Cardiac septum (tissue), 1 donor: Measurements from ENCODE around the gene PRR30. TPM values are rescaled to one million over a fixed set of nuclear protein-coding genes. Genes with fewer than 3 reads are reported as not detected.

Source experiments
- DNase-seq: peaks from one replicate; pipeline ENCODE4 v3.0.0-alpha.2; 2020; ENCODE audit warnings: low spot score
- intact Hi-C: fragments of 100-400 bp; cut with DNase I; formaldehyde crosslinking; loops from one replicate; pipeline ENCODE4 v1.14.0; 2022
- total RNA-seq: library from RNA; stranded (reverse); fragmentation: NEBNext Ultra II Directional; extraction: Animal tissue kit (Norgen Biotek cat#: 25700); gene quantifications from one replicate; pipeline ENCODE4 v1.2.1, GENCODE V29; 2021
- donor health status: DM: no; HTN: no; CAD: no.

PRR30 gene
- total RNA-seq, 1 donor from 2014 or later, result not detected

DNA sequence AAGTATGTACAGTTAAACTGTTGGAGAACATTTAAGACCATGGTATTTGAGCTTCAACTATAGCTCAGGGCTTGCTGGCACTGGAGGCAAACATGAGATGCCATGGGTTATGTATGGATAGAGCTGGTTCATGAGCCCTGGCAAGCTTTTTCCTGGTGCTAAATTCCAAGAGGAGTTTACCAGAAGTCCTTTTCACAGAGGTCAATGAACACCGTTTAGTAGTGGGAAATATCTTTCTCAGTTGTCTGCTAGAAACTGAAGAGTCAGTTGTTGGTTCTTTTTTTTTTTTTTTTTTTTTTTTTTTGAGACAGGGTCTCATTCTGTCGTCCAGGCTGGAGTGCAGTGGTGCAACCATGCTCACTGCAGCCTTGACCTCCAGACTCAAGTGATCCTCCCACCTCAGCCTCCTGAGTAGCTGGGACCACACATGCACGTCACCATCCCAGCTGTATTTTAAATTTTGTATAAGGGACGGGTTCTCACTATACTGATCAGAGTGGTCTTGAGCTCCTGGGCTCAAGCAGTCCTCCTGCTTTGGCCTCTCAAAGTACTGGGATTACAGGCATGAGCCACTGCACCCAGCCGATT lies 51.3 kb downstream of the PRR30 start:
- intact Hi-C loops, result loop anchor here (2.0 kb wide), 1 partner anchor 37 kb away; the partner anchor contains the start of gene AGBL5
- no peak for DNase-seq

Other genes starting within 250 kb of the PRR30 start
- 43.1 TPM for gene MAPRE3, start 168.8 kb downstream of the PRR30 start, total RNA-seq
- 40.3 TPM for gene TMEM214, start 106.4 kb downstream of the PRR30 start, total RNA-seq
- gene AGBL5, start 87.7 kb downstream of the PRR30 start, total RNA-seq, result 11.7 TPM
- 339 TPM for gene OST4, start 67.8 kb downstream of the PRR30 start, total RNA-seq
- 21.0 TPM for gene EMILIN1, start 60.8 kb downstream of the PRR30 start, total RNA-seq
- gene KHK, start 52.6 kb downstream of the PRR30 start, total RNA-seq, result 1.1 TPM
- gene CGREF1, start 20.3 kb downstream of the PRR30 start, total RNA-seq, result 0.48 TPM
- 1.1 TPM for gene ABHD1, start 15.6 kb downstream of the PRR30 start, total RNA-seq
- gene PREB, start 4.8 kb downstream of the PRR30 start, total RNA-seq, result 40.4 TPM
- gene TCF23, start 9.6 kb upstream of the PRR30 start, total RNA-seq, result not detected
- gene ATRAID, start 72.6 kb upstream of the PRR30 start, total RNA-seq, result 131 TPM
- 11.4 TPM for gene SLC5A6, start 72.9 kb upstream of the PRR30 start, total RNA-seq
- 11.0 TPM for gene CAD, start 78.0 kb upstream of the PRR30 start, total RNA-seq
- 10.2 TPM for gene SLC30A3, start 123.6 kb upstream of the PRR30 start, total RNA-seq
- 1.6 TPM for gene DNAJC5G, start 136.0 kb upstream of the PRR30 start, total RNA-seq
- gene TRIM54, start 143.0 kb upstream of the PRR30 start, total RNA-seq, result 218 TPM
- 2.1 TPM for gene UCN, start 169.0 kb upstream of the PRR30 start, total RNA-seq
- gene MPV17, start 183.7 kb upstream of the PRR30 start, total RNA-seq, result 69.3 TPM
- 23.9 TPM for gene GTF3C2, start 217.4 kb upstream of the PRR30 start, total RNA-seq
- 34.9 TPM for gene EIF2B4, start 230.9 kb upstream of the PRR30 start, total RNA-seq
- gene SNX17, start 231.2 kb upstream of the PRR30 start, total RNA-seq, result 80.3 TPM
- 10.6 TPM for gene ZNF513, start 241.3 kb upstream of the PRR30 start, total RNA-seq